ENCODE measurements around the gene EPHA3.

GRCh38 chr3:89164774-89165173 is 57.4 kb downstream of the EPHA3 start:
- TF ChIP-seq CTCF (IDR thresholded peaks at IDR 0.05) = no peak
- TF ChIP-seq EZH2 (IDR thresholded peaks at IDR 0.05; ENCODE audit: borderline replicate concordance, insufficient read depth, low read depth, low read length, poor library complexity, severe bottlenecking) = no peak

All from B cell (primary cell).